ENCODE results near the gene ANKRD18B.
"Not testable (repeated sequence)": the region's sequence is repeated elsewhere in the genome, so short reads cannot be mapped to it uniquely, and the experiment has no call there.

The ANKRD18B gene

DNA sequence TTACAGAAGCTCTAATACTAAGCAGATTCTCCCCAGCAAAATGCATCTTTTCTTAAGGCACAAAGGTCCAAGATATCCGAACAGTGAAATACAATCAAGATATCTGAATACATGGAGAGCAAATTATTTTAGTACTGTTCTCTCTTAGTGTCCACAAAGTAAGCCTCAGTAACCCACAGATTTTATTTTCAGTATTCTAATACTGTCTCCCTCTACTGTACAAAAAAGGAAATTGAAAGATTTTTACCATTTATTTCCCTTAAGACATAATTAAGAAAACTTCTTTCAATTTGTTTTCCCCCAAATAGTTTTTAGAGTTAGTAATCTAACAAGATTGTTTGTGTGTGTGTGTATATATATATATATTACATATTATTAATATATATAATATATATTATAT is 25.7 kb upstream of the ANKRD18B start:
- DNase-seq (ENCODE audit: extremely low read depth, low read depth) = no peak
- TF ChIP-seq, protein P1, sequence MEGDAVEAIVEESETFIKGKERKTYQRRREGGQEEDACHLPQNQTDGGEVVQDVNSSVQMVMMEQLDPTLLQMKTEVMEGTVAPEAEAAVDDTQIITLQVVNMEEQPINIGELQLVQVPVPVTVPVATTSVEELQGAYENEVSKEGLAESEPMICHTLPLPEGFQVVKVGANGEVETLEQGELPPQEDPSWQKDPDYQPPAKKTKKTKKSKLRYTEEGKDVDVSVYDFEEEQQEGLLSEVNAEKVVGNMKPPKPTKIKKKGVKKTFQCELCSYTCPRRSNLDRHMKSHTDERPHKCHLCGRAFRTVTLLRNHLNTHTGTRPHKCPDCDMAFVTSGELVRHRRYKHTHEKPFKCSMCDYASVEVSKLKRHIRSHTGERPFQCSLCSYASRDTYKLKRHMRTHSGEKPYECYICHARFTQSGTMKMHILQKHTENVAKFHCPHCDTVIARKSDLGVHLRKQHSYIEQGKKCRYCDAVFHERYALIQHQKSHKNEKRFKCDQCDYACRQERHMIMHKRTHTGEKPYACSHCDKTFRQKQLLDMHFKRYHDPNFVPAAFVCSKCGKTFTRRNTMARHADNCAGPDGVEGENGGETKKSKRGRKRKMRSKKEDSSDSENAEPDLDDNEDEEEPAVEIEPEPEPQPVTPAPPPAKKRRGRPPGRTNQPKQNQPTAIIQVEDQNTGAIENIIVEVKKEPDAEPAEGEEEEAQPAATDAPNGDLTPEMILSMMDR (IDR thresholded peaks at IDR 0.05; ENCODE audit: low read depth, low read length, missing control alignments) = no peak
- H3K4me3 ChIP-seq (replicated peaks; ENCODE audit: low read depth, low read length) = no peak overlapping the region

DNA sequence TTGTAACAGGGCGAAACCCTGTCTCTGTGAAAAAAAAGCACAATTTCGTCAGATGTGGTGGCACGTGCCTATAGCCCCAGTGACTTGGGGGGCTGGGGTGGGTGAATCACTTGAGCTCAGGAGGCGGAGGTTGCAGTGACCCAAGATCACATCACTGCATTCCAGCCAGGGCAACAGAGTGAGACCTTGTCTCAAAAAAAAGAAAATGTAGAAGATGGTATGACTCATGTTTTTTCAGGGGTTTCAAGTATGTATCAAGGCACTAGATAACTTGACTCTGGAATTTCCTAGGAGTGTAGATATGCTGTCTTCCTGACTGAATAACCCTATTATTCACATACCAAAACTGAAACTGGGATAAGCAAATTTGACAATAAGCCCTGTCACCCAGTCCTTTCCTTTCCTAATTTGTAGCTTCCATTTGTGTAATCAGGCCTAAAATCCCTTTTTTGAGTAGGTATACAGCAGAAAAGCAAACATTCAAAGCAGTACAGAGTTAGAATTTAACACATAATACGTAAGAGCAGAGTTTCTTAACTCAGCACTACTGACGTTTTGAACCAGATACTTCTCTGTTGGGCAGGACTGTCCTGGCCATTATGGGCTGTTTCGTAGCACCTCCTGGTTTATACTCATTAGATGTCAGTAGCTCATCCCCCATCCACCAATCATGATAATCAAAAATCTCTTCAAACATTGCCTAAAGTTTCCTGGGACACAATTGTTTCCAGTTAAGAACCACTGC is 17.3 kb upstream of the ANKRD18B start:
- peak; percentile 64 for DNase-seq (ENCODE audit: extremely low read depth, low read depth)

DNA sequence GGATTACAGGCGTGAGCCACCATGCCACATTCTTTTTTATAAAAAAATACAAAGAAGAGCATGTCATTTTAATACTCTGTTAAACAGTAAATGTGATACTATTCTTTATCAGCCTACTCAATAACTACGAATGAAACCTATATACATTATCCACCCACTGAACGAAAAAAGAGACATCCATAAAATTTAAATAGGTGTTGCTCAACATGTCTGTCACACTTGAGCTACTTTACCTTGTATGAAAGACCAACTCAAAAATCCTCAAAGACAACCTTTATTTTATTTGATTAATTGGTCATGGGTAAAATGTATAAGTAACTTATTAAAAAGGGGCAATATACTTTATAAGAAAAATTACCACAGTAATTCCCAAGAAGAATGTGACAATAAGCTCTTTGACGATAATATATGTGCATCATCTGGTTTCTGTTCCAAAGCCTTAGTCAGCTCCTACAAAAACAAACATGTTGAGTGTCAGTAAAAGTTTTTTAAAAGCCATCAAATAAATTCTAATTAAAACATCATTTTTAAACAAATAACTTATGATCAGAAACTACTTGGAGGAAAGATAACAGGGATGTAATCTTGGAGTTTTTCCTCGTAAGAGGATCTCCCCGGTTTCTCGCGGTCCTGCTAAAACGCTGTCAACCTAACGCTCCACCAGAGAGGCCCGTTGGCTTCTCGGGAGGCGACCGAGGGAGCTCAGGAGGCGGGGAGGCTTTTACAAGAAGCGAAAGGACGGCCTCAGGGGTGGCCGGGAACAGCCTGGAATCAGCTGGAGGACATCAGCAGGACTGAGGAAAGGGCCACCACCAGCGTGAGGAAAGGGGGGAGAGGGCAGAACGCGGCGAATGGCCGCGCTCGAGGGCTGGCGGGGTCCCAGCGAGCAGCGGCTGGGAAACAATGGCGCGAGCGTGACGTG is 13.5 kb upstream of the ANKRD18B start:
- TF ChIP-seq, protein P1 (IDR thresholded peaks at IDR 0.05; ENCODE audit: low read depth, low read length, missing control alignments) = no peak
- H3K4me3 ChIP-seq (replicated peaks; ENCODE audit: low read depth, low read length) = peak overlapping the region; percentile 54
- no peak for DNase-seq (ENCODE audit: extremely low read depth, low read depth)

More for the DNA sequence above, 17.3 kb upstream of the ANKRD18B start:
- no peak overlapping the region for H3K4me3 ChIP-seq (replicated peaks; ENCODE audit: low read depth, low read length)
- TF ChIP-seq, protein P1 (IDR thresholded peaks at IDR 0.05; ENCODE audit: low read depth, low read length, missing control alignments) = no peak

DNA sequence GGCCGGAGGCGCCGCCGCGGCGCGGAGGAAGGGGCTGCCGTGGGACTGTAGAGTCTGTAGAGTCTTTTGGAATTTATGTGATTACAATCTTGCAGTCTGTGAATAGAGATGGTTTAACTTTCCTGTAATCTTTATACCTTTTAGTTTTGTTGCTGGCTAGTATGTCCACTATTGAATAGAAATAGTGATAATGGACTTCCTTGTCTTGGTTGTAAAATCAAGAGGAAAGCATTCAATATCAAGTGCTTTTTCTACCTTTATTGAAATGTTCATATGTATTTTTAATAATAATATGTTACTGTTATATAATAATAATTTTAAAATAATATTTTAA is 12.9 kb upstream of the ANKRD18B start:
- H3K4me3 ChIP-seq (replicated peaks; ENCODE audit: low read depth, low read length) = peak overlapping the region; percentile 54
- DNase-seq (ENCODE audit: extremely low read depth, low read depth) = not testable (repeated sequence)

DNA sequence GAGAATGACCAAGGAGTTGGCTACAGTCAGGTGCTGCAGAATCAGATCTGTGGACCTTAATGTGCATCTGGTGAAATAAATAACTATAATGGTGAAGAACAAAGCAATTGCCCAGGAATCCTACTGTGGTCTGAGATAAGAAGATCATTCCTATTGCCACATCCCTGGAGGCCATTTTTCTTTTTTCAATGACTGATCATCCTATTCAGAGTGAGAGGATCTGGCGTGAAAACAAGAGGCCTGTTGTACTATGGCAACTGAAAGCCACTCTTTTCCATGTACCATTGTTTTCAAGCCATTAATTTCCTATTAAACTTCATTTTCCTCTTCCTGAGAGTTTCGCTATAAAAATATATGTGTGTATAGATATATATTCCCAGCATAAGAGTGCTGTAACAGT is 11.5 kb upstream of the ANKRD18B start:
- not testable (repeated sequence) for H3K4me3 ChIP-seq (replicated peaks; ENCODE audit: low read depth, low read length); DNase-seq (ENCODE audit: extremely low read depth, low read depth)

DNA sequence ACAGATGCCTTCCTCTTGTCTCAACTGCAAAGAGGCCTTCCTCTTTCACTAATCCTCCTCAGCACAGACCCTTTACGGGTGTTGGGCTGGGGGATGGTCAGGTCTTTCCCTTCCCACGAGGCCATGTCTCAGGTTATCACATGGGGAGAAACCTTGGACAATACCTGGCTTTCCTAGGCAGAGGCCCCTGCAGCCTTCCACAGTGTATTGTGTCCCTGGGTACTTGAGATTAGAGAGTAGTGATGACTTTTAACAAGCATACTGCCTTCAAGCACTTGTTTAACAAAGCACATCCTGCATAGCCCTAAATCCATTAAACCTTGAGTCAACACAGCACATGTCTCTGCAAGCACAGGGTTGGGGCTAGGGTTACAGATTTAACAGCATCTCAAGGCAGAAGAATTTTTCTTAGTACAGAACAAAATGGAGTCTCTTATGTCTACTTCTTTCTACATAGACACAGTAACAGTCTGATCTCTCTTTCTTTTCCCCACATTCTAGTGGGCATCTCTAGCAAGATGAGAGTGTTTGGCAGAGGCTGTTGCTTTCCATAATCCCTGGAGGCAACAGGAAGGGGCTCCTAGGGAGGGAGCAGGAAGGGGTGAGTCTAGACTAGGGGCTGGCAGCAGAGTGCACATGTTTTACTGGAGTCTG is 8.6 kb upstream of the ANKRD18B start:
- H3K4me3 ChIP-seq (replicated peaks; ENCODE audit: low read depth, low read length); DNase-seq (ENCODE audit: extremely low read depth, low read depth): not testable (repeated sequence)

DNA sequence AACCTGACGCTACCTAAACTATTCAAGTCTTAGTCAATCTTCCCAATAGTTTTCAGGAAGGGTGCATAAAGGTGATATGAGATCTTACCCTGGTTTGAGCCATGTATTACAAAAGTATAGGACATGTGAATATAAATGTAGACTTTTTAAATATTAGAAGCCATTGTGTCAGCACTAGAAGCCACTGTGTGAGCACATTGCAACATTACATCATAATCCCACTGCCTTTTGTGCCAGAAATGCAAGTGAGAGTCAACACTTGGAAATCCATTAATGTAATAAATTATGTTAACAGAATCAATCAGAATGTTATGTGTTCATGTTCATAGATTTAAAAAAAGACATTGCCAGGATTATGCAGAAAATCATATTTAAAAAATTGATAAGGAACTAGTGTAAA is 7.7 kb upstream of the ANKRD18B start:
- not testable (repeated sequence) for DNase-seq (ENCODE audit: extremely low read depth, low read depth); H3K4me3 ChIP-seq (replicated peaks; ENCODE audit: low read depth, low read length)

DNA sequence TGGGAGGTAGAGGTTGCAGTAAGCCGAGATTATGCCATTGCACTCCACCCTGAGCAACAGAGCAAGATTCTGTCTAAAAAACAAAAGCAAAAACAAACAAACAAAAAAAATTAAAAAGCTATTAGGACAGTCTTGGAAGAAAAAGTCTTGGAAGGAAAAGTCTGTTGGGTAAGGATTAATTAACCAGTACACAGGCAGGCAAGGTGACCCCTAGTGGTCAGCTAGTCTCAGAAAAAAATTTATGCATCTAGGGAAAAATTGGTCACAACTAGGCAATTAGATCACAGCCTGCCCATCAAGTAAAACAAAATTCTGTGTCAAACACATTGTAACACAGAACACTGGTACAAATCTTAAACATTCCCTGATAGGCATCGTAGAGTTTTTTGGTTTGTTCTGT is 6.7 kb upstream of the ANKRD18B start:
- H3K4me3 ChIP-seq (replicated peaks; ENCODE audit: low read depth, low read length) = no peak overlapping the region
- no peak for DNase-seq (ENCODE audit: extremely low read depth, low read depth)
- TF ChIP-seq, protein P1 (IDR thresholded peaks at IDR 0.05; ENCODE audit: low read depth, low read length, missing control alignments) = peak; percentile 65

DNA sequence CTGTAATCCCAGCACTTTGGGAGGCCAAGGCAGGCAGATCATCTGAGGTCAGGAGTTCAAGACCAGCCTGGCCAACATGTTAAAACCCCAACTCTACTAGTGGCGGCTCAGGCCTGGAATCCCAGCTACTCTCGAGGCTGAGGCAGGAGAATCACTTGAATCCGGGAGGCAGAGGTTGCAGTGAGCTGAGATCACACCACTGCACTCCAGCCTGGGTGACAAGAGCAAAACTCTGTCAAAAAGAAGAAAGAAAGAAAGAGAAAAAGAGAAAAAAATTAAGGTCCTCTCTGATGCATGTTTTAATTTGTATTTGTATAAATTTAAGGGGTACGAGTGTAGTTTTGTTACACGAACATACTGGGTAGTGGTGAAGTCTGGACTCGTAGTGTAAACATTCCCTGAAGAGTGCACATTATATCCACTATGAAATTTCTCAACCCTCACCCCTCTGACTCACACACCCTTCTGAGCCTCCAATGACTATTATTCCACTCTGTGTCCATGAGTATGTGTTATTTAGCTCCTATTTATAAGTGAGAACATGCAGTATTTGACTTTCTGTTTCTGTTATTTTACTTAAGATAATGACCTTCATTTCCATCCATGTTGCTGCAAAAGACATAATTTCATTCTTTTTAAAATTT is 6.0 kb upstream of the ANKRD18B start:
- not testable (repeated sequence) for H3K4me3 ChIP-seq (replicated peaks; ENCODE audit: low read depth, low read length); DNase-seq (ENCODE audit: extremely low read depth, low read depth)

DNA sequence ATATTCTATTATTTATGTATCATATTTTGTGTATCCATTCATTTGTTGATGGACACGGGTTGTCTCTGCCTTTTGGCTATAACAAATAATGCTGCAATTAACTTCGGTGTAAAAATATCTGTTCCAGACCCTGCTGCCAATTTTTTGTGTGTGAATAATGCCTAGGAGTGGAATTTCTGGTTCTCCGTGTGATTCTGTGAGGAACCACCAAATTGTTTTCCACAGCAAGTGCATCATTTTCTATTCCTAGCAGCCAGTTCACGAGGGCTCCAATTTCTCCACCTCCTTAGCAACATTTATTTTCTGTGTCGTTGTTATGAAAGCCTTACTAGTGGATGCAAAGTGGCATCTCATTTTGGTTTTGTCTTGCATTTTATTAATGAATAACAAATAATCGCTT is 2.2 kb upstream of the ANKRD18B start:
- H3K4me3 ChIP-seq (replicated peaks; ENCODE audit: low read depth, low read length); DNase-seq (ENCODE audit: extremely low read depth, low read depth): not testable (repeated sequence)
